ENCODE results near the gene PAK4.
A peak's percentile ranks its signal among the peaks of the same experiment; 100 is the strongest.
"Not testable (repeated sequence)": the region's sequence is repeated elsewhere in the genome, so short reads cannot be mapped to it uniquely, and the experiment has no call there.

The PAK4 gene

DNA sequence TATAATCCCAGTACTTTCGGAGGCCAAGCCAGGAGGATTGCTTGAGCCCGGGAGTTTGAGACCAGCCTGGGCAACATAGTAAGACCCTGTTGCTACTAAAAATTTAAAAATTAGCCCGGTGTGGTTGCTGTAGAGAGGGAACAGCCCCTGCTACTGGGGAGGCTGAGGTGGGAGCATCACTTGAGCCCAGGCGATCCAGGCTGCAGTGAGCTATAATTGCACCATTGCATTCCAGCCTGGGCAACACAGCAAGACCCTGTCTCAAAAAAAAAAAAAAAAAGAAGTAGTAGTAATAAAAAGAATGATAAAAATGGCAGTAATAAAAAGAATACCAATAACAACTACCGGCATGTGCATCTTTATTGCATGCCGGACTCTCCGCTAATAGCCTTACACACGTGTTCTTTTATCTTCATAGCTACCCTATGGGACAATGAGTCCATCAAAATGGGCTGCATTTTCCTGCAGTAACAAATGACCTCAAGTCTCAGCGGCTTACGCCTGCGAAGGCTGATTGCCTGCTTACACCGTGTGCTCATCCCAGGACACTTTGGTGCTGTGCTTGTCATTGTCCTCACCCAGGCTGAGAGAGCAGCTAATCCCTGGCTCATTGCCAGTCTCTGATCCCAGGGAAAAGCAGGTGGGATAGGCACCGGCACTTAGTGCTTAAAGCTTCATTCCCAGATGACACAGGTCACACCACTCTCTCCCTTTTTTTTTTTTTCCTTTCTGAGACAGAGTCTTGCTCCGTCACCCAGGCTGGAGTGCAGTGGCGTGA, 92.8 kb downstream of the PAK4 start:
- no peak overlapping the region for H3K4me3 ChIP-seq (ENCODE audit: low read depth, low read length)
- no peak for DNase-seq (ENCODE audit: low read depth)
- TF ChIP-seq POLR2A (IDR thresholded peaks at IDR 0.05; ENCODE audit: extremely low read depth, insufficient read length) (no peak), MYC (IDR thresholded peaks at IDR 0.05; ENCODE audit: low read depth, low read length) (no peak)
- TF ChIP-seq, protein P1, sequence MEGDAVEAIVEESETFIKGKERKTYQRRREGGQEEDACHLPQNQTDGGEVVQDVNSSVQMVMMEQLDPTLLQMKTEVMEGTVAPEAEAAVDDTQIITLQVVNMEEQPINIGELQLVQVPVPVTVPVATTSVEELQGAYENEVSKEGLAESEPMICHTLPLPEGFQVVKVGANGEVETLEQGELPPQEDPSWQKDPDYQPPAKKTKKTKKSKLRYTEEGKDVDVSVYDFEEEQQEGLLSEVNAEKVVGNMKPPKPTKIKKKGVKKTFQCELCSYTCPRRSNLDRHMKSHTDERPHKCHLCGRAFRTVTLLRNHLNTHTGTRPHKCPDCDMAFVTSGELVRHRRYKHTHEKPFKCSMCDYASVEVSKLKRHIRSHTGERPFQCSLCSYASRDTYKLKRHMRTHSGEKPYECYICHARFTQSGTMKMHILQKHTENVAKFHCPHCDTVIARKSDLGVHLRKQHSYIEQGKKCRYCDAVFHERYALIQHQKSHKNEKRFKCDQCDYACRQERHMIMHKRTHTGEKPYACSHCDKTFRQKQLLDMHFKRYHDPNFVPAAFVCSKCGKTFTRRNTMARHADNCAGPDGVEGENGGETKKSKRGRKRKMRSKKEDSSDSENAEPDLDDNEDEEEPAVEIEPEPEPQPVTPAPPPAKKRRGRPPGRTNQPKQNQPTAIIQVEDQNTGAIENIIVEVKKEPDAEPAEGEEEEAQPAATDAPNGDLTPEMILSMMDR (IDR thresholded peaks at IDR 0.05; ENCODE audit: low read depth, low read length): no peak
- TF ChIP-seq, protein P2, sequence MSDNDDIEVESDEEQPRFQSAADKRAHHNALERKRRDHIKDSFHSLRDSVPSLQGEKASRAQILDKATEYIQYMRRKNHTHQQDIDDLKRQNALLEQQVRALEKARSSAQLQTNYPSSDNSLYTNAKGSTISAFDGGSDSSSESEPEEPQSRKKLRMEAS (IDR thresholded peaks at IDR 0.05; ENCODE audit: low read depth, low read length): no peak

DNA sequence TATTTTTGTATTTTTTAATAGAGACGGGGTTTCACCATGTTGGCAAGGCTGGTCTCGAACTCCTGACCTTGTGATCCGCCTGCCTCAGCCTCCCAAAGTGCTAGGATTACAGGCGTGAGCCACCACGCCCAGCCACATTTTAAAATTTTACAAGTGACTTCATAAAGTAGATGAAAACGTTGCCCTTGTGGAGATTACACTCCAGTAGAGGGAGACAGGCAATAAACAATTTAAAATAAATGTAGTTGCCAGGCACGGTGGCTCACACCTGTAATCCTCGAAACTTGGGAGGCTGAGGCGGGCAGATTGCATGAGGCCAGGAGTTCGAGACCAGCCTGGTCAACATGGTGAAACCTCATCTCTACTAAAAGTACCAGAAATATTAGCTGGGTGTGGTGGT, 93.5 kb downstream of the PAK4 start:
- not testable (repeated sequence) for DNase-seq (ENCODE audit: low read depth); H3K4me3 ChIP-seq (ENCODE audit: low read depth, low read length)

DNA sequence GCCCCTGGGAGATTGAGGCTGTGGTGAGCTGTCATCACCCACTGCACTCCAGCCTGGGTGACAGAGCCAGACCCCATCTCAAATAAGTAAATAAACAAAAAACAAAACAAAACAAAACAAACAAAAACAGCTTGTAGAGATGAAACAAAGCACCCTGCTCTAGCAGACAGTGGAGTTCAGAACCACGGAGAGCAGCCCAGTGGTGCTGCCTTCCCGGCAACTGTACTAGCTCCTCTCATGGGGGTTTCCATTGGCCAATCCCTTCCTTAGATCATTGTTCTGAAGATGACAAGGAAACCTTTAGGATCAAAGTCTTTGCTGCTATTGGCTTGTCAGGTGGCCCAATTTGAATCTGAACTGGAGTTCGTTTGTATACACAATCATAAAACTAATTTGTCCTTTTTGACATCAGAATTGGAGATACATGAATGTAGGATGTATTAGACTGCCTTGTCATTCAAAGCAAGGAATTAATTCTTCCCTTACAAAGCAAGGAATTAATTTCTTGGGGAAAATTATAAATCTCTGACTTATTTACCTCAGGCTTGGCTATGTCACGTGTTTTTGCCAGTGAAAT, 98.2 kb downstream of the PAK4 start:
- DNase-seq (ENCODE audit: low read depth): peak; percentile 16
- TF ChIP-seq, protein P2 (IDR thresholded peaks at IDR 0.05; ENCODE audit: low read depth, low read length): no peak
- TF ChIP-seq, protein P1 (IDR thresholded peaks at IDR 0.05; ENCODE audit: low read depth, low read length): no peak
- no peak for TF ChIP-seq MYC (IDR thresholded peaks at IDR 0.05; ENCODE audit: low read depth, low read length)
- no peak for TF ChIP-seq POLR2A (IDR thresholded peaks at IDR 0.05; ENCODE audit: extremely low read depth, insufficient read length)
- no peak overlapping the region for H3K4me3 ChIP-seq (ENCODE audit: low read depth, low read length)

DNA sequence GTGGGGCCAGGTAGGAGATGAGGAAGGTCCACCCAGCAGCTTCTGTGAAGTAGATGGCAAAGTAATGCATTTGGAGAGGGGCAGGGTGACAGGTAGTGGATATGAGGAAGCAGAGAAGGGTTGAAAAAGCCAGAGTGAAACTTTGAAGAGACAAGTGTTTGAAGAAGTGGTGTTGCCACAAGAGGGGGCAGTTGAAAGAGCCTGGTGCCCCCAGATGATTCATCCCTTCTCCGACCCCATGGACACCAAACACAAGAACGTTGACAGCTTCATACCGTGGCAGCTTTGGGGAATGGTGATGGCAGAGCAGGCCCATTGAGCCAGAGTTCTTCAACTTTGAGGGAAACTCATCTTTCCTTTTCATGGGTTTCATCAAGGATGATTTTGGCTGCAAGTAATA, 99.3 kb downstream of the PAK4 start:
- TF ChIP-seq, protein P2 (IDR thresholded peaks at IDR 0.05; ENCODE audit: low read depth, low read length): no peak
- no peak for TF ChIP-seq MYC (IDR thresholded peaks at IDR 0.05; ENCODE audit: low read depth, low read length)
- H3K4me3 ChIP-seq (ENCODE audit: low read depth, low read length): no peak overlapping the region
- peak; percentile 38 for DNase-seq (ENCODE audit: low read depth)

Data from NB4 (cell line).